BLaER1 (cell line): ENCODE measurements around the gene RBM12.

Experiments used
- H3K27ac ChIP-seq: shearing (Covaris generic); formaldehyde crosslinking; 2 replicates; pipeline ENCODE4 v1.8.1; 2022
- H3K27me3 ChIP-seq: shearing (Covaris generic); formaldehyde crosslinking; 2 replicates; pipeline ENCODE4 v1.8.1; 2022
- H3K36me3 ChIP-seq: shearing (Covaris generic); formaldehyde crosslinking; 2 replicates; pipeline ENCODE4 v1.8.1; 2022
- H3K4me1 ChIP-seq: shearing (Covaris generic); formaldehyde crosslinking; 2 replicates; pipeline ENCODE4 v1.8.1; 2022
- H3K4me2 ChIP-seq: shearing (Covaris generic); formaldehyde crosslinking; 2 replicates; pipeline ENCODE4 v1.8.1; 2022
- H3K4me3 ChIP-seq: shearing (Covaris generic); formaldehyde crosslinking; 2 replicates; pipeline ENCODE4 v1.8.1; 2022
- H3K9ac ChIP-seq: shearing (Covaris generic); formaldehyde crosslinking; 2 replicates; pipeline ENCODE4 v1.8.1; 2022
- H3K9me3 ChIP-seq: shearing (Covaris generic); formaldehyde crosslinking; 2 replicates; pipeline ENCODE4 v1.8.1; 2022
- H4K20me1 ChIP-seq: shearing (Covaris generic); formaldehyde crosslinking; 2 replicates; pipeline ENCODE4 v1.8.1; 2022
- Cebpa-rat ChIP-seq: shearing (Covaris generic); IDR thresholded peaks from 2 replicates; pipeline ENCODE4 v1.8.1; 2022

Gene RBM12

GRCh38 chr20:35621560-35621946 lies 43.1 kb downstream of the RBM12 start:
- H3K27ac ChIP-seq = no peak overlapping the region
- H3K9me3 ChIP-seq = no peaks in the 10 kb centered on the region
- peaks cover 30% of the 10 kb centered on the region for H3K4me1 ChIP-seq
- no peak overlapping the region for H3K4me3 ChIP-seq
- no peak for TF ChIP-seq Cebpa-rat
- no peaks in the 10 kb centered on the region for H3K27me3 ChIP-seq
- H4K20me1 ChIP-seq = peaks cover 5% of the 10 kb centered on the region
- no peak overlapping the region for H3K4me2 ChIP-seq
- no peak overlapping the region for H3K9ac ChIP-seq
- H3K36me3 ChIP-seq = peaks cover 49% of the 10 kb centered on the region

- Histone ChIP-seq H3K9me3 (no peaks in the 10 kb centered on the region), H3K4me3 (no peak overlapping the region), H3K36me3 (peaks cover 43% of the 10 kb centered on the region), H3K9ac (no peak overlapping the region), H3K4me2 (no peak overlapping the region), H3K27me3 (no peaks in the 10 kb centered on the region), H3K27ac (no peak overlapping the region), H4K20me1 (peaks cover 5% of the 10 kb centered on the region), H3K4me1 (peaks cover 30% of the 10 kb centered on the region)
- no peak for TF ChIP-seq Cebpa-rat
Measured at GRCh38 chr20:35620818-35621559, 43.7 kb downstream of the RBM12 start.

DNA sequence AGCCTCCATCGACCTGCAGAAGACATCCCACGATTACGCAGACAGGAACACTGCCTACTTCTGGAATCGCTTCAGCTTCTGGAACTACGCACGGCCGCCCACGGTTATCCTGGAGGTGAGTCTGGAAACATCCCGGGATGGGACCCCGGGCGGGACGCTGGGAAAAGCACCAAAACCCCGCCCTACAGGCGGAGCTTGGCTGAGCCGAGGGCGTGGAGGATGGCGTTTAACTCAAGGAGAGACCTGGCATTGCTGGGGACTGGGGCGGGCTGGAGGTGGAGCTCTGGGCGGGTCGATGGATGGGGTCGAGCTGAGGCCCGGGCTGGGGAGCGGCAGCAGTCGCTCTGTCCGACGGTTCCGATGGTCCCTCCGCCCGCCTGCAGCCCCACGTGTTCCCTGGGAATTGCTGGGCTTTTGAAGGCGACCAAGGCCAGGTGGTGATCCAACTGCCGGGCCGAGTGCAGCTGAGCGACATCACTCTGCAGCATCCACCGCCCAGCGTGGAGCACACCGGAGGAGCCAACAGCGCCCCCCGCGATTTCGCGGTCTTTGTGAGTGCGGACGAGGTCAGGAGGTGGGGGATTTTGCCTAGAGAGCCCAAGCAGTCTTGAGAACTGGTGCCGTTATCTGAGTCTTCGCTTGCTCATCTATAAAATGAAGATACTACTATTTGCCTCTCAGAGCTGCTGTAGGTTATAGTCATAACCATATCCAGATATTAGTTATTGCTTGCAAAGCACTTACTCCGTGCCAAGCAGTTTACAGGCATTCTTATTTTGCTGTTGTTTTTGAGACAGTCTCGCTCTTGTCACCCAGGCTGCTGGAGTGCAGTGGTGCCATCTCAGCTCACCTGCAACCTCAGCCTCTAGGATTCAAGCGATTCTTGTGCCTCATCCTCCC lies 45.3 kb downstream of the RBM12 start:
- H4K20me1 ChIP-seq = peaks cover 5% of the 10 kb centered on the region; the same call in 1 of the 2 replicates
- no peak for TF ChIP-seq Cebpa-rat

DNA sequence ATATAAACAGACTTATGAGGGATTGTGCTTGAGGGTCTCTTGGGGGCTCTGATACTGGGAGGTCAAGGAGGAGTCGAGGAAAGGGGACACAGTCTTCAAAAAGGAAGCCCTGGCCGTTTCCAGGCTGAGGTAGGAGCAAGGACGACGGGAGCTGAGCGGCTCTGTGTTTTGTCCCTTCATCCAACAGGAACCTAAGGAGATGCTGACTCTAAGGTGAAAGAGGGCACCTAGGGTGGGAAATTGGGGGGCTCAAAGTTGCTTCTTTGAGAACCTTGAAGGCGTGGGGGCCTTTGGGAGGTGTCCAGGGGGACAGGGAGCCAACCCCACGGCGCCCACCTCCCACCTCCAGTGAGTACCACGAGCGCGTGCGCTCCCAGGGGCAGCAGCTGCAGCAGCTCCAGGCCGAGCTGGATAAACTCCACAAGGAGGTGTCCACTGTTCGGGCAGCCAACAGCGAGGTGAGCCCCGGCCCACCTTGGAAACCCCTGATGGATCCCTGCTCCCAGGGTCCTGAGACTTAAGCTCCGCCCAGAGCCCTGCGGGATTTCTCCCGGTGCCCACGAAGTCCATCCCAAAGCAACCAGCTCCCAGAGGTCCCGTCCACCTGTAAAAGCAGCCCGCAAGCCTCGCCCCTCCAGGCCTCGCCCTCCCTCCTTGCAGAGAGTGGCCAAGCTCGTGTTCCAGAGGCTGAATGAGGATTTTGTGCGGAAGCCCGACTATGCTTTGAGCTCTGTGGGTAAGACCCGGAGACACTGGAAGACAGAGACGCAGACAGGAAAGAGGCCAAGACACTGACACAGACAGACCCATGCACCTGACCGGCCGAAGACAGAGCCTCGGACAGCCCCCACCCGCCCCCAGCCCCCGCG lies 46.2 kb downstream of the RBM12 start:
- Histone ChIP-seq H3K27ac (peak overlapping the region; percentile 8; the same call in 1 of the 2 replicates), H3K36me3 (peaks cover 22% of the 10 kb centered on the region), H3K4me3 (peak overlapping the region; percentile 69), H3K4me2 (peak overlapping the region; percentile 98), H3K4me1 (peaks cover 41% of the 10 kb centered on the region), H4K20me1 (peaks cover 5% of the 10 kb centered on the region; the same call in 1 of the 2 replicates), H3K27me3 (no peaks in the 10 kb centered on the region), H3K9ac (peak overlapping the region; percentile 72), H3K9me3 (no peaks in the 10 kb centered on the region)
- TF ChIP-seq Cebpa-rat = no peak

More for the DNA sequence above, 45.3 kb downstream of the RBM12 start:
- H3K4me2 ChIP-seq = peak overlapping the region; percentile 98
- peaks cover 41% of the 10 kb centered on the region for H3K4me1 ChIP-seq
- H3K9me3 ChIP-seq = no peaks in the 10 kb centered on the region
- peaks cover 28% of the 10 kb centered on the region for H3K36me3 ChIP-seq
- H3K4me3 ChIP-seq = peak overlapping the region; percentile 69
- H3K27ac ChIP-seq = no peak overlapping the region
- H3K27me3 ChIP-seq = no peaks in the 10 kb centered on the region
- H3K9ac ChIP-seq = peak overlapping the region; percentile 65

DNA sequence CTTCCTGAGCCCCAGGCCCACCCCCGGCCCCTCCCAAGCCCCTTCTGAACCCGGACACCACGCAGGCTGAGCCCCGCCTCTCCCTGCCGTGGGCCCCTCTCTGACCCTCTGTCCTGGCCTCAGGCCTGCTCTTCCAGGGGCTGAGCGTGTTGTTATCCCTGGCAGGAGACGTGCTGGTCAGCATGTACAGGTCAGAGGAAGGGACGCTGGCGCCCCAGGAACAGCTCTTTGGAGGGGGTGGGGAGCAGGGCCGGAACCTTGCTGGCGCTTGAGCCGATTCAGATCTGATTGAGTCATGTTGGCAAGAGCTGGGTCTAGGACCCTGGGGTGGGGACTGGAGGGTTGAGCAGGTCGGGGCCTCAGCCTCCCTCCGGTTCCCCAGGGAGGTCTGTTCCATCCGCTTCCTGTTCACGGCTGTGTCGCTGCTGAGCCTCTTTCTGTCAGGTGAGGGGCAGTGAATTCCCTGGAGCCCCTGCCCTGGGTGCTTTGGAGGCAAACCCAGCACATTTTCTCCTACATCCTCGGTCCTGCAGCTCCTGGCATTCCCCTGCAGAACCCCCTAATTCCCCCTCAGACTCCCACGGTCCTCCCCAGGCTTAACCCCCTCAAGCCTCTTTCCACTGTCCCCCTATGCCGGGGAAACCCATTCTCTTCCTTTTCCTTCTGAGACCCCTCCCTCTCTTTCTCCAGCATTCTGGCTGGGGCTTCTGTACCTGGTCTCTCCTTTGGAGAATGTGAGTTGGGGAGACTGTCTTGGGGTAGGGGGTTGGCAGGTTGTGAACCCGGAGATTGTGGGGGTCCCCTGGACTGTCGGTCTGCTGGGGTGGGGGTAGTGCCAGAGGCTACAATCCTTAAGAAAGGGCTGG lies 47.1 kb downstream of the RBM12 start:
- no peak for TF ChIP-seq Cebpa-rat
- H3K27ac ChIP-seq = peak overlapping the region; percentile 77
- peak overlapping the region; percentile 72 for H3K9ac ChIP-seq
- H4K20me1 ChIP-seq = peaks cover 5% of the 10 kb centered on the region; the same call in 1 of the 2 replicates
- peaks cover 17% of the 10 kb centered on the region for H3K36me3 ChIP-seq
- H3K27me3 ChIP-seq = no peaks in the 10 kb centered on the region
- H3K4me1 ChIP-seq = peaks cover 41% of the 10 kb centered on the region
- H3K4me2 ChIP-seq = peak overlapping the region; percentile 98
- peak overlapping the region; percentile 69 for H3K4me3 ChIP-seq
- no peaks in the 10 kb centered on the region for H3K9me3 ChIP-seq

- no peaks in the 10 kb centered on the region for H3K9me3 ChIP-seq
- H3K27ac ChIP-seq = peak overlapping the region; percentile 77
- H3K27me3 ChIP-seq = no peaks in the 10 kb centered on the region
- H3K4me1 ChIP-seq = peaks cover 42% of the 10 kb centered on the region
- peak overlapping the region; percentile 98 for H3K4me2 ChIP-seq
- peak overlapping the region; percentile 72 for H3K9ac ChIP-seq
- TF ChIP-seq Cebpa-rat = no peak
- peaks cover 11% of the 10 kb centered on the region for H3K36me3 ChIP-seq
- peaks cover 5% of the 10 kb centered on the region; the same call in 1 of the 2 replicates for H4K20me1 ChIP-seq
- peak overlapping the region; percentile 69 for H3K4me3 ChIP-seq
Measured at GRCh38 chr20:35616465-35617396, 48.0 kb downstream of the RBM12 start.

DNA sequence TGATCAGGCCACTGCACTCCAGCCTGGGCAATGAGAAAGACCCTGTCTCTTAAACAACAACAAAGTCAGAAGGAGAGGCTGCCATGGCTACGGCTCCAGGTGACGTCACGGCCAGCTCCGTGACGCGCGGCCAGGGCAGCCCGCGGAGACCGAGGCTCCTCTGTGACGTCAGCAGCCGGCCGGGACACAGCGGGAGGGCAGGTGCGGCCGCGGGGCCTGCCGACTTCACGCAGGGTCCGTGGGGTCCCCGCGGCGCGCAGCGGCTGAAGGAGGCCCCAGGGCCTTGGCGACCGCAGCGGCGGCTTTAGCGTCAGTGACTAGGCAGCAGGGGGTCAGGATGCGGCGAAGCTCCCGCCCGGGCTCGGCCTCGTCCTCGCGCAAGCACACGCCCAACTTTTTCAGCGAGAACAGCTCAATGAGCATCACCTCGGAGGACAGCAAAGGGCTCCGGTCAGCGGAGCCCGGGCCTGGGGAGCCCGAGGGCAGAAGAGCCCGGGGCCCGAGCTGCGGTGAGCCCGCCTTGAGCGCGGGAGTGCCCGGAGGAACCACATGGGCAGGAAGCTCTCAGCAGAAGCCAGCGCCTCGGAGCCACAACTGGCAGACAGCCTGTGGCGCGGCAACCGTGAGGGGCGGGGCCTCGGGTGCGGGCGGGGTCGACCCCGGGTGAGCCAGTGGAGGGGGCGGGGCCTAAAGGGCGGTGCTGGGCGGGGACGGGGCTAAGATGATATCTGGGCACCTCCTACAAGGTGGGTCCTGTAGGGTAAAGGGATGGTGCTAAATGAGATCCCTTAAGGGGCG lies 48.8 kb downstream of the RBM12 start, which contains the start of gene SPAG4:
Gene SPAG4 (plus strand): TSS at position 163 of the 798 bp plus-strand sequence. CDS start 175 bp downstream, at position 338.
- Histone ChIP-seq H3K36me3 (peaks cover 2% of the 10 kb centered on the region; the same call in 1 of the 2 replicates), H3K27me3 (no peaks in the 10 kb centered on the region), H3K4me1 (peaks cover 48% of the 10 kb centered on the region), H3K27ac (peak within 1 kb of the TSS; percentile 94), H4K20me1 (peaks cover 5% of the 10 kb centered on the region; the same call in 1 of the 2 replicates), H3K9me3 (no peaks in the 10 kb centered on the region), H3K4me3 (peak within 1 kb of the TSS; percentile 70), H3K4me2 (peak within 1 kb of the TSS; percentile 98), H3K9ac (peak within 1 kb of the TSS; percentile 86)
- no peak for TF ChIP-seq Cebpa-rat
